SK-N-MC (cell line): Measurements from ENCODE around the gene MYO1F.

Source experiments
- EZH2 ChIP-seq: fragments of 200-600 bp; sonication (generic); IDR thresholded peaks from one replicate; pipeline ENCODE4 v1.6.1; 2017; ENCODE audit warnings: antibody characterized with exemption
- POLR2AphosphoS5 ChIP-seq: IDR thresholded peaks from 2 replicates; pipeline ENCODE4 v1.6.1; 2012; ENCODE audit warnings: mild to moderate bottlenecking, low read depth, low read length, borderline replicate concordance

DNA sequence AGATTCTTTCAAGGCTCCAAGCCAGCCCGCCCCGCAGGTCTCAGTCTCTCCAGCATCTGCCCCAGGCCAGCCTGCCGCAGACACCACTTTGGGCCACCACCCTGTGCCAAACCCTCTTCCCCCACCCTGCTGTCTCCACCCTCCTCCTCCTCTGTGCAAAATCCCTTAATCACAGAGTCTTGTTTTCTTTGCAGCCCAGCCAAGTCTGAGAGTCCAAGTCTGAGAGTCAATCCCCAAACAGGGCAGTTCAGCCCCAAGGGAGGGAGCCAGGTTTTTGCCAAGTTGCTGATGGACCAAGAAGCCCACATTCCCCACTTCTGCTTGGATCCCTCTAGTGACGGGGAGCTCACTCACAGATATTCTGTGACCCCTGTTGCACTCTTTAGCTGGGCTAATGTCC, 30.1 kb upstream of the MYO1F start:
- TF ChIP-seq EZH2 (no peak), POLR2AphosphoS5 (no peak)
